Right ventricle myocardium inferior (tissue), 1 donor: Measurements from ENCODE around the gene SLAMF1. TPM values are rescaled to one million over a fixed set of nuclear protein-coding genes. Genes with fewer than 3 reads are reported as not detected.
"Not testable (repeated sequence)": the region's sequence is repeated elsewhere in the genome, so short reads cannot be mapped to it uniquely, and the experiment has no call there.

ENCODE experiments used
- ATAC-seq: fragments of 200-7000 bp; cut with Tn5 transposase; one replicate; pipeline ENCODE4 v1.9.1; 2020; ENCODE audit warnings: mild to moderate bottlenecking, moderate library complexity
- DNase-seq: peaks from one replicate; pipeline ENCODE4 v3.0.0; 2021; ENCODE audit errors: missing footprints
- intact Hi-C: fragments of 100-400 bp; cut with DNase I; formaldehyde crosslinking; loops from one replicate; pipeline ENCODE4 v1.11.0; 2022
- total RNA-seq: library from RNA; stranded (reverse); fragmentation: NEBNext Ultra II Directional; extraction: Animal tissue kit (Norgen Biotek cat#: 25700); gene quantifications from one replicate; pipeline ENCODE4 v1.2.1, GENCODE V29; 2021
- donor health status: DM: no; HTN: yes; CAD: no; lungs with severe emphysema.

Gene SLAMF1
- total RNA-seq, 1 donor from 2014 or later: 0.24 TPM

DNA sequence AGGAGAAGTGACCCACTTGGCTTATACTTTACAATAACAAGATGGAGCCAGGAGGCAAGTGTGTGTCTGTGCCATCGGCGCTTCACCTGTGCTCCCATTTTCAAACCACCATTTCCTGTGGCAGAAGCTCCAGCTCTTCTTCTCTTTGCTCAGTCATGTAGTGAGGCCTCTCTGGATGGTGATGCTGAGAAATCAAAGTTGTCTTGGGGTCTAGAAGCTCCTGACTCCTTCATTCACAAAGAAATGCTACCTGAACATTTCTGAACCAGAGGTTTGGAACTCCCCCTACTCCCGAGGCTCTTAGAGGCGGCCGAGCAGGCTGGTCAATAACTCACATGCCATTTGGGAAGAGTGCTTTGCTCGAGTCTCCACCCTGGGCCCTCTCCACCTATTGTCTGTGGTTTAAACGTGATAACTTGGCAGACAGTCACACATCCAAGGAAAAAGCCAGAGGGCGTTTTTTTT, 18.0 kb downstream of the SLAMF1 start:
- no peak for DNase-seq
- intact Hi-C loops: no loop called here
- no peak for ATAC-seq

DNA sequence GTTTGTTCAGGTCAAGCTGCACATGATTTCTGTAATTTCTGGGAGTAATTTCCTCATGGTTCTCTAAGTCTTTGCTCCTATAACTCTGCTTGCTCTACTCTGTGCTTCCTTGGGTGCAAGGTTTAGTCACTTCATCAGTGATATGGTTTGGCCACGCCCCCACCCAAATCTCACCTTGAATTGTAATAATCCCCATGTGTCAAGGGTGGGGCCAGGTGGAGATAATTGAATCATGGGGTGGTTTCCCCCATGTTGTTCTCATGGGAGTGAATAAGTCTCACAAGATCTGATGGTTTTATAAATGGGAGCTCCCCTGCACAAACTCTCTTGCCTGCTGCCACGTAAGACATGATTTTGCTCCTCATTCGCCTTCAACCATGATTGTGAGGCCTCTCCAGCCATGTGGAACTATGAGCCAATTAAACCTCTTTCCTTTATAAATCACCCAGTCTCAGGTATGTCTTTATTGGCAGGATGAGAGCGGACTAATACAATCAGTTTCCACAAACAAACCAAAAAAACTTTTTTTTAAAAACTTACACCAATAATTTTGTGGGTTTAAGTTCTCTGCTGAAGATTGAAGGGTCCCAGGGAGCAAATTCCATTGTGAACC, 19.1 kb downstream of the SLAMF1 start:
- DNase-seq, ATAC-seq, intact Hi-C loops: not testable (repeated sequence)

DNA sequence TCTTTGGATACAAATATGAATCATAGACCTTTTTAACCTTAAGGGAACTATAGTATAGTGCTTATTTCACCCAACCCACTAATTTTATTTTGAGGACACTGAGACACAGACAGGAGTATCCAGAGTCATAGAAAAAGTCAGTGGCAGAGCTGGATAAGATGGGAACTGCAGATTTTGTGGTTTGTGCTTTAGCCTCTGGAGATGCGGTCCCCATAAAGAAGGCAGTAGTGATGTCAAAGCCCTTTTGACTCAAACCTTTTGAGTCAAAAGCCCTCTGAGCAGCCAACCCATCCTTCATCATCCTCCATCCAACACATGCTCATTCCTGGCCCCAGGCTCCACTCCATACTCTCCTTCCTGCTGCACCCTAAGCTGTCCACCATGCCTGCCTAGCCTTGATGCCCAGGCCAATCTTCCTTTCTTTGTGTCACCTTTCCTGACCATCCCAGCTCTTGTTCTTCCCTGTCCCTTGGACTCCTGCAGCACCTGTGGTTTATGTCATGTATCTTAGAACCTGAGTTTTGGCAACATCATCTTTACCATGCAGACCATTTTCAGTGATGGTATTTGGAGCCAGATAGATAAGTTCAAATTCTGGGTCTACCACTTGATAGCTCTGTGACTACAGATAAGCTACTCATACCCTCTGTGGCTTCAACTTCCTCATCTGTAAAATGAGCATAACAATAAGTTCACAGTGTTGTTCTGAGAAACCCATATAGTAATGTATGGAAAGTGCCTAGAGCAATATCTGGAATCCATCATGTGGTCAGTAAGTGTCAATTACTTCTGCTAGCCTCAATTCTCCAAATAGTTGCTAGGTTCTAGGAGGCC, 20.1 kb downstream of the SLAMF1 start:
- no peak for ATAC-seq
- DNase-seq: no peak
- intact Hi-C loops: no loop called here

DNA sequence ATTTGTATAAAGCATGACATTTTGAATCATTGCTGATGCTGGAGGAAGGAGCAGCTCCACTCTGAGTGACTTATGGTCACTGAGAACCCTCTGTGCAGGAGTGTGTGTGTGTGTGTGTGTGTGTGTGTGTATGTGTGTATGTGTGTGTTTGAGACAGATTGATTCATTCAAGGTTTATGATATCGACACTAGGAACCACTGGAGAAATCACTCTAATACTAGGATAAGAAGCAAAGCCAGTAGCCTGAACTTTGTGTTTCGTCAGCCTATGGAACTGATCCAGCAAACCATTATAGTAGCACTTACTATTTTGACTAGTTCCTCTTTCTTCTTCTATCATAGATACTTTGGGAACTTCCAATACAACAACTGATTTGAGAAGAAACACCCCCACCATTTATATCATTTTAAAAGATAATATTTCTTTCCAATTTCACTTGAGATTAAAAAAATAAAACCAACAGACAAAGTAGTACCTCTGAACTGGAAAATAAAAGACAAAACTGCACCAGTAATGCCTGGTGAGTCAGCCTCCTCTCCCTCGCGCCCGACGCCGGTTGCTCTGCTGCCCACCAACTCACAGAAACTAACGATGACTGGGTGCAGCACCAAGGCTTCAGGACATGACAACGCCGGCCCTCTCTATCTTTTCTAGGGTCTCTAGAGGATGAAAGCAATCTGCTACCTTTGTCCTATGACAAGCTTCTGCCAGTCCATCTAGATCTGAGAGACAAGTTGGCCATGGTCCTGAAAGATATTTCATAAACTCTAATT, 20.9 kb downstream of the SLAMF1 start:
- DNase-seq (no peak), ATAC-seq (no peak)
- intact Hi-C loops: no loop called here

DNA sequence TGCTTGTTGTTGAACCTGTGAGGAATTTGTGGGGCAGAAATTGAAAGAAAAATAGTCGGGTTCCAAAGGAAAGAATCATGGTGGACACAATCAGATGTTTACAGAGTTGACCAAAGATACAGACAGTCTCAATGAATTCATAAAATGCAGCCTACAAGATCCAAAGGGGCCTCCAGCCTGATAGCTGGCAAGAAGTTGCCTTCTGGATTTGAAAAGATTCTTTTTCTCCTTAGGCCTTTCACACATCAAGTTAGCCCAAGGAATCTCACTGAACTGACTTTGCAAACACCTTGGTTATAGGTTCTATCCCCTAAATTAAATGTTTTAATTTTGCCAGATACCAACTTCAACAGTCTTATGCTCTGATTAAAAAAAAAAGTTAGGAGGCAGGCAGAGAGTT, 21.5 kb downstream of the SLAMF1 start:
- ATAC-seq (no peak), DNase-seq (no peak)
- intact Hi-C loops: no loop called here

DNA sequence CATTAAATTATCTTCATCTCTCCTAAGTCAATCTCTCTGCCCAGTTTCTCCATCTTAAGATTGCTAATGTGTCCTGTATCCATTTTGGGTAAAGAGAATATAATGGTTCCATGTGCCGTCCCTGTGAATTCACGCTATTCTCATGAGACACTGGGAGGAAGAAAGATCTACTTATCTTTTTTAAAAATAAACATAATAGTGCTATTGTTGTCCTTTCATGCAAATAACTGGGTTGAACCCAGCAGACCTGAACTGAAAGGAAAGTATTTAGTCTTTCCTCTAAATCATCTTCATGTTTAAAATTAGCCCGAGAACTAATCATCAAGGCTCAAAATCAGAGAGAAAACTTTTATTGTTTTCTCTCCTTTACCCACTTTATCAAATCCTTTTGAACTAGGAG, 22.4 kb downstream of the SLAMF1 start:
- intact Hi-C loops: no loop called here
- DNase-seq: no peak
- ATAC-seq: no peak

DNA sequence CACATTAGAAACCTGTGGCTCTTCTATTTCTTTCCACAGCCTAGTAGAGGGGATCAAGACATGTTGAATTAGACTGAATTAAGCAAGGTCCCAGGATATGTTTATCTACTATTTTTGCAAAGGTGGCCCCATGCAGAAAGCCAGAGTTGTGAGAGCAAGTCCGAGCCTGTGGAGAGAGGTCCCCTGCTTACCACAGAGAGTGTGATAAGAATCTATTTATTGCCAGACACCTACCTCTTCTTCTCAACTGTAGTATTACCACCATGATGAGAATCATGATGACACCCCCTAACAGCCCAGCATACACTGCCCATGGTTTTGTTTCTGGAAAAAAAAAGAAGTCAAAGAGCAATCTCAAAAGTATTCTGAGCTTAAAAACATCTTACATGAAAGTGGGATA, 23.0 kb downstream of the SLAMF1 start:
- no peak for ATAC-seq
- intact Hi-C loops: no loop called here

DNA sequence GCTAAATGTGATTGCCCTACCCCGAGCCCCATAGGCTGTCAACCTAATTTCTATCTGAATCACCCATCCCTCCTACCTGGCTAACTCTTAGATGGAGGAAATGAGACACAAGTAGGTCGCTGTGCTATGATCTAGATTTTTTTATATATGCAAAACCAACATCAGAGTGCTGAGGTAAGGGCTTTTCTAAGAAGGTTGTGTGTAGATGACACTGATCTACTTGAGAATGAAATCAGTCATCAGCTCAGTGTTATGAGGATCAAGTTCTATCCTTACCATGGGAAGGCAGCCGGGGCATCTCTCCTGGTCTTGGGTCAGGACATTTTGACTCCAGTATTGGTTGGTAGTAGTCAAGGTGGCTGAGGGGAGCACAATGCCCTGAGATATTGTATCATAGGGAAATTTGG, 23.6 kb downstream of the SLAMF1 start:
- ATAC-seq (no peak), DNase-seq (no peak)
- intact Hi-C loops: no loop called here

More for the DNA sequence above, 23.0 kb downstream of the SLAMF1 start:
- DNase-seq: no peak

DNA sequence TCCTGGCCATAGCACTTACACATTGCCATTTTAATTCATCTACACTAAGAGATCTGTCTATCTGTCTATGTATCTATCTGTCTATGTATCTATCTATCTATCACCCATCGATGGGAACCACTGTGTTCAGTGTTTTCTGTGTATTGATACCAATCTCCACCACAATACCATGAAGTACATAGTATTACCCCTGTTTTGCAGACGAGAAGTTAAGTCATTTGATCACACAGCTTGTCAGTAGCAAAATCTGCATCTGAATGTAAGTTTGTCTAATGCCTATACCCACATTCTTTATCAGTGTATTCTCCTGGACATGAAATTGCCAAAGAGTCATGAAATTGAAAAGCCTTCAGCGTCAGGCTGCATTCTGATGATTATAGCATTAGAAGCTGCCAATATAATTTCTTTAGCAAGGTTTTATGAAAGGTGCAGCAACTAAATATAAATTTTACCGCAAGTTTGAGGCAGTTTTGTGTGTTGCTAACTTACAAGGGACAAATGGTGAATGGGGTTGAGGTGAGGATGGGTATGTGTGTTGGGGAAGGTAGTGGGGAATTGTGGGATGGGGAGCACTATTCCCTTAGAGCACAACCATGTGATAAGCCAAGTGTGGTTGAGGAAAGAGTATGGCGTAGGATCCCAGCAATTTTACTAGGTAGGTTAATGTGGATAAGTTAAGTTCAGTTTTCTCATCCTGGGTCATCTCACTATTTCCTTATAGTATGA, 24.2 kb downstream of the SLAMF1 start:
- no peak for ATAC-seq

DNA sequence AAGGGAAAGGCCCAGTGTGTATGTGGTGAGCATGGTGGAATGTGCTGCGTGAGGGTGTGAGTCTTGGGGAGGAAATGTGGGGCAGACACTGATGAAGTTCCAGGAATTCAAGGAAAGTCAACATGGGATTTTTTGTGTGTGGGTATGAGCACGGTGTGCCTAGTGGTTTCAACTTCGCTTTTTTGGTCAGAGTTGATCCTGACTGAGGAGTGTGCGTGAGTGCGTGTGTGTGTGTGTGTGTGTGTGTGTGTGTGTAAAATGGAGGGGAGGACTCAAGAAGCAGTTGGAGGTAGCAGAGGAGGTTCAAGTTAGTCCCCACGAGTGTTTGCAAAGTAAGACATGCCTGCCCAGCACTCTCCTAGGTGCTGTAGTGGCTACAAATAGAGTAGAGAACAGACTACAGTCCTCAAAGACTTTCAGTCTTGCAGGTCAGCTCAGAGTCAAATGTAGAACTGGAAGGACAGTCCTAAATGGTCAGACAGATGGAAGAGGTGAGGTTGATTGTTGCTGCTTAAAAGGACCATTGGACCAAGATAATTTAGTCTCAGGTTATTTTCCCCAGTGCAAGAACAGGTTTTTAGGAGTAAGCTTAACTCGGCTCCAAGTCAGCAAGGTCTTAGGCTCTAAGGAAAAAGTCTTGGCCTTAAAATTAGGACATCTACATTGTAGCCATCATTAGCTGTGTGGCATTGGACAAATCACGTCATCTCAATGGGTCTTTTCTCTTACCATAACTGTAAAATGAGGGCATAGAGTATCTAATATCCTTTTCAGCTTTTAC, 25.0 kb downstream of the SLAMF1 start:
- no peak for ATAC-seq
- intact Hi-C loops: no loop called here
- DNase-seq: no peak

More for the DNA sequence above, 24.2 kb downstream of the SLAMF1 start:
- intact Hi-C loops: no loop called here
- DNase-seq: no peak

DNA sequence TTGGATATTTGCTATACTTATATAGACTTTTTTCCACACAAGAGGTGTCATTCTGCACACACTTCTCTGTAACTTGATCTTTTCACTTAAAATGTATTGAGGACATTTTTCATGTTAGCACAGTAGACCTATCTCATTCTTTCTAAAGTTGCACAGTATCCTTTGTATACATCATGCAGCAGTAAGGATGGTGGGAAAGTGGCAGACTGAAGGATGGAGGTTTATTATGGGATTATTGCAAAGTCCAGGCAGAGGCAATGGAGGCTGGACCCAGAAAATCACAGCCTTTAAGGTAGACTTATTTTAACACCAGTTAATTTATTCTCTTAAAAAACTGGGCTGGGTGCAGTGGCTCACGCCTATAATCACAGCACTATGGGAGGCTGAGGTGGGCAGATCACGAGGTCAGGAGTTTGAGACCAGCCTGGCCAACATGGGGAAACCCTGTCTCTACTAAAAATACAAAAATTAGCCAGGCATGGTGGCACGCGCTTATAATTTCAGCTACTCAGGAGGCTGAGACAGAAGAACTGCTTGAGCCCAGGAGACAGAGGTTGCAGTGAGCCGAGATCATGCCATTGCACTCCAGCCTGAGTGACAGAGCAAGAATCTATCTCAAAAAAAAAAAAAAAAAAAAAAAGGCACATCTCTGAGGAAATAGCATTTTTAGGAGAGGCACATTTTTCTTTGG, 25.8 kb downstream of the SLAMF1 start:
- ATAC-seq: no peak
- no peak for DNase-seq
- intact Hi-C loops: no loop called here

DNA sequence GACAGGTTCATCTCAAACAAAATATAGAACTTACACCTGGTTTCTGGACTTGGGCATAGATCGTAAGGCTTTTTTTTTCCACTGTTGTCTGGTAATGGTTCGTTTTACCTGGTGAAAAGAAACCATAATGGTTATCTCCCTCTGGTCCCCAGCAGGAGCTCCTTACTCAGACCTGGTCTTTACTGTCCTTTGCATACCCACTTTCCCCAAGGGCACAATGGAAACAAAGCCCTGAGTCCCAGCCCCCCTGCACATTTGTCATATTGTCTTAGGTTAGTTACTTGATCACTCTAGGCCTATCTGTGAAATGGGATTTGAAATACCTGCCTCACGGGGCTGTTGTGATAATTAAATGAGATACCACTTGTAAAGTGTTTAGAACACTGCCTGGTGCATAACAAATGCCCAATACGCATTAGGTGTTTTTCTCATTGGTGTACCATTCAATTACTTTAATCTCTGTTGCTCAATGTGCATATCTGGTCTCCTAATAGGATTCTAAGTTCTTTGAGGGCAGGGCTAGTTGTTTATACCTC, 27.0 kb downstream of the SLAMF1 start:
- ATAC-seq (no peak), DNase-seq (no peak)
- intact Hi-C loops: no loop called here

DNA sequence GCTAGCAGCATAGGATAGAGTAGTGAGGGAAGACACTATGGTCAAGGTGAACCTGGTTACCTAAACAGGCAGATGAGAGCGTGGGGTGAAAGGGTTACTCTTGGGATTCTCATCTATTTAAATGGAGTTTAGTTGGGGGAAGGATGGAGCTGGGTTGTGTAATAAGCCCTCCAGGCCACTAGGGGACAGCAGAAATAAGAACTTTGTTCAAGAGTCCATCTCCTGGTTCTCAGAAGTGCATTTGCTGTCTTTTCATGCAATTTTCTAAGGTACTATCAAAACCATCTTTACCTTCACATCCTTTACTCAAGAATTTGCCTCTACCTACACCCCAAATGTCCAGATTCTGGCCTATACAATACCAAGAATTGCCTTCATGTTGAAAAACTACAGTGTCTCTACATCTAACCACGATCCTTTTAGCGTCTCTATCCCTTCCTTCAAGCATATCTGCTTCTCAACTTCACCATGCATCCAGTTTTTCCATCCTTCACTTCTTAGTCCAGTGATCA, 28.0 kb downstream of the SLAMF1 start:
- ATAC-seq (no peak), DNase-seq (no peak)
- intact Hi-C loops: no loop called here

DNA sequence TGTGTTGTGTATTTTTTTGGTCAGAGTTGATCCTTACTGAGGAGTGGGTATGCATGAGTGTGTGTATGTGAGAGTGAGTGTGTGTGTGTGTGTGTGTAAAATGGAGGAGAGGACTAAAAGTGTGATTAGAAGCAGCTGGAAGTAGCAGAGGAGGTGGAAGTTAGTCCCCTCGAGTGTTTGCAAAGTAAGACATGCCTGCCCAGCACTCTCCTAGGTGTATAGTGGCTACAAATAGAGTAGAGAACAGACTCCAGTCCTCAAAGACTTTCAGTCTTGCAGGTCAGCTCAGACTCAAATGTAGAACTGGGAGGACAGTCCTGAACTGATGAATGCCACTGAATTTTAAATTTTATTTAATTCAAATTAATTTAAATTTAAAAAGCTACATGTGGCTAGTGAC, 28.5 kb downstream of the SLAMF1 start:
- ATAC-seq (no peak), DNase-seq (no peak)
- intact Hi-C loops: no loop called here

DNA sequence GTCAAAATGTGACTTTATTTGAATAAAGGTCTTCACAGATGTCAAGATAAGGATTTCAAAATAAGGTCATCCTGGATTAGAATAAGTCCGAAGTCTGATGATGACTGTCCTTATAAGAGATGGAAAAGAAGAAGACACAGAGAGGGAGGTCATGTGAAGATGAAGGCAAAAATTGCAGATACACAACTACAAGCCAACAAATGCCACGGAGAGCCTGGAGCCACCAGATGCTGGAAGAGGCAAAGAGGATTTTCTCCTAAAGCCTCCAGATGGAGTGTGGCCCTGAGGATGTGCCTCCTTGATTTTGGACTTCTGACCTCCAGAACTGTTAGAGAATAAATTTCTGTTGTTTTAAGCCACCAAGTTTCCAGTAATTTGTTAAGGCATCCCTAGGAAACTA, 31.2 kb downstream of the SLAMF1 start:
- no peak for DNase-seq
- ATAC-seq: no peak
- intact Hi-C loops: no loop called here

DNA sequence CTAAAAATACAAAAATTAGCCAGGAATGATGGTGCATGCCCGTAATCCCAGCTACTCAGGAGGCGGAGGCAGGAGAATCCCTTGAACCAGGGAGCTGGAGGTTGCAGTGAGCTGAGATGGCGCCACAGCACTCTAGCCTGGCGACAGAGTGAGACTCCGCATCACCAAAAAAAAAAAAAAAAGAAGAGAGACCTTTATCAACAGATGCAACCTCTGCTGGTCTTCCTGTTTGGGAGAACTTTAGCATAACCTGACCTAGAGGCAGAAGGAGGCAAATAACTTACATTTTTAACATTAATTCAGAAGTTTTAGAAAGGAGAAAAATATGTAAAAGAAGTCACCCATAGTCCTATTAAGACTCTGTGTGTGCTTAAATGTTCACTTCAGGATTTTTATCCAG, 32.4 kb downstream of the SLAMF1 start:
- ATAC-seq (no peak), DNase-seq (no peak)
- intact Hi-C loops: no loop called here

DNA sequence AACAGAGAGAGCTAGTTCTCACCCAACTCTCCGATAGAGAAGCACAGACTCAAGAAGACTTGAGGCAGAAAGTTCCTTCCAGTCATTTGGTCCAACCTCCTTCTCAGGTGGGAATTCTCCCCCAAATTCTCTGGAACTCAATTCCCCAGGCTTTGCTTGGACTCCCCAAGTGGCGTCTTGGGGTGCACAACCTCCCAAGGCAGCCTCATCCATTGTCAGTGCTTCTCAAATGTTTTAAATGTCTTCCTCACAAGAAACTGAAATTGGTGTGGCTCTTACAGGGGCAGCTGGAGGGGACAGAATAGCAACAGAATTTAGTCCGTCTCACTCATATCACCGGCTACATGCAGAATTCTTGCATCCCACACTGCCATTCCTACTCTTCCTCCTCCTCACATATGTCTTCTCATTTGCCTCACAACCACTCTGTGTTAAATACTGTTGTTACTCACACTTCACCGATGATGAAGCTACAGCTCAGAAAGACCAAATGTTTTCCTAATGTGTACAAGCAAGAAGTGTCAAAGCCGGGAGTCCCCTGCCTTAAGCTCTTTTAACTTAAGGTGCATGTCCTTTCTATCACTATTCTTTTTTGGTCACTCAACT, 34.1 kb downstream of the SLAMF1 start:
- intact Hi-C loops: no loop called here
- ATAC-seq (no peak), DNase-seq (no peak)
